H1 (cell line): Measurements from ENCODE around the gene DNAL1.

ENCODE experiments used
- CBX8 ChIP-seq: fragments of 300-800, 300-1000 bp; sonication (generic); IDR thresholded peaks from 2 replicates; pipeline ENCODE4 v1.7.1; 2016; ENCODE audit warnings: low read depth, low read length, borderline replicate concordance
- CHD1 ChIP-seq: IDR thresholded peaks from 2 replicates; pipeline ENCODE4 v1.6.1; 2012; ENCODE audit warnings: low read depth, low read length, improper control_type of control experiment
- CHD2 ChIP-seq: IDR thresholded peaks from 2 replicates; pipeline ENCODE4 v1.6.1; 2012; ENCODE audit warnings: low read length, improper control_type of control experiment
- EP300 ChIP-seq, 2 experiments: IDR thresholded peaks; 1 replicate in 1 of 2; 2 replicates in 1 of 2; pipeline ENCODE4 v1.6.1; 2011 to 2012; ENCODE audit warnings: low read depth in 2 of 2, low read length in 2 of 2, mild to moderate bottlenecking in 2 of 2, borderline replicate concordance in 1 of 2, inconsistent platforms in 1 of 2, moderate library complexity in 1 of 2
- HDAC6 ChIP-seq: IDR thresholded peaks from one replicate; pipeline ENCODE4 v1.7.1; 2012; ENCODE audit warnings: low read depth, mild to moderate bottlenecking, inconsistent platforms, low read length, moderate library complexity
- POLR2AphosphoS5 ChIP-seq: IDR thresholded peaks from 2 replicates; pipeline ENCODE4 v1.6.1; 2011; ENCODE audit warnings: low read depth, low read length
- RFX5 ChIP-seq: IDR thresholded peaks from 2 replicates; pipeline ENCODE4 v1.6.1; 2011; ENCODE audit warnings: low read depth, low read length, improper control_type of control experiment, borderline replicate concordance
- RNF2 ChIP-seq: fragments of 200-900, 300-1000 bp; sonication (generic); IDR thresholded peaks from 2 replicates; pipeline ENCODE4 v1.7.1; 2016; ENCODE audit warnings: borderline replicate concordance, low read depth, mild to moderate bottlenecking, antibody characterized with exemption, low read length; ENCODE audit not compliant: poor library complexity, severe bottlenecking; ENCODE audit errors: missing control alignments
- TCF12 ChIP-seq: IDR thresholded peaks from 2 replicates; pipeline ENCODE4 v1.6.1; 2011; ENCODE audit warnings: low read depth, mild to moderate bottlenecking, low read length
- ZNF274 ChIP-seq: IDR thresholded peaks from 2 replicates; pipeline ENCODE4 v1.7.0; 2012; ENCODE audit warnings: low read length, borderline replicate concordance; ENCODE audit errors: extremely low read depth
- TF ChIP-seq, protein P1 (sequence below), 3 experiments: IDR thresholded peaks; 1 replicate in 2 of 3; 2 replicates in 1 of 3; pipeline versions ENCODE4 v1.5.1 to v1.6.1; 2011; ENCODE audit warnings: low read length in 3 of 3, mild to moderate bottlenecking in 3 of 3, inconsistent platforms in 2 of 3, low read depth in 1 of 3, moderate library complexity in 1 of 3; ENCODE audit not compliant: insufficient read depth in 1 of 3; ENCODE audit errors: control extremely low read depth in 1 of 3
- TF ChIP-seq, protein P2 (sequence below): IDR thresholded peaks from 2 replicates; pipeline ENCODE4 v1.6.1; 2012; ENCODE audit warnings: low read length, inconsistent platforms
- TF ChIP-seq, protein P3 (sequence below): IDR thresholded peaks from 2 replicates; pipeline ENCODE4 v1.6.1; 2011; ENCODE audit warnings: low read length, improper control_type of control experiment

DNA sequence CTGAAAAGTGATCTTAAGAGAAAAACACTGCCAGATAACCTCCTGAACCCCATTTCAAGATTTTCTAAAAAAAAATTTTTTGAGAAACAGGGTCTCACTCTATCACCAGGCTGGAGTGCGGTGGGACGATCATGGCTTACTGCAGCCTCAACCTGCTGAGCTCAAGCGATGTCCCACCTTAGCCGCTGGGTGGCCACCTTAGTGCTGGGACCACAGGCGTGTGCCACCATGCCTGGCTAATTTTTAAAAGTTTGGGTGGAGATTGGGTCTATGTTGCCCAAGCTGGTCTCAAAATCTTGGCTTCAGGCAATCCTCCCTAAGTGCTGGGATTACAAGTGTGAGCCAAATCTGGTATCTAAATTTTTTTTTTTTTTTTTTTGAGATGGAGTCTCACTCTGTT, 66.0 kb downstream of the DNAL1 start:
- TF ChIP-seq, protein P1, sequence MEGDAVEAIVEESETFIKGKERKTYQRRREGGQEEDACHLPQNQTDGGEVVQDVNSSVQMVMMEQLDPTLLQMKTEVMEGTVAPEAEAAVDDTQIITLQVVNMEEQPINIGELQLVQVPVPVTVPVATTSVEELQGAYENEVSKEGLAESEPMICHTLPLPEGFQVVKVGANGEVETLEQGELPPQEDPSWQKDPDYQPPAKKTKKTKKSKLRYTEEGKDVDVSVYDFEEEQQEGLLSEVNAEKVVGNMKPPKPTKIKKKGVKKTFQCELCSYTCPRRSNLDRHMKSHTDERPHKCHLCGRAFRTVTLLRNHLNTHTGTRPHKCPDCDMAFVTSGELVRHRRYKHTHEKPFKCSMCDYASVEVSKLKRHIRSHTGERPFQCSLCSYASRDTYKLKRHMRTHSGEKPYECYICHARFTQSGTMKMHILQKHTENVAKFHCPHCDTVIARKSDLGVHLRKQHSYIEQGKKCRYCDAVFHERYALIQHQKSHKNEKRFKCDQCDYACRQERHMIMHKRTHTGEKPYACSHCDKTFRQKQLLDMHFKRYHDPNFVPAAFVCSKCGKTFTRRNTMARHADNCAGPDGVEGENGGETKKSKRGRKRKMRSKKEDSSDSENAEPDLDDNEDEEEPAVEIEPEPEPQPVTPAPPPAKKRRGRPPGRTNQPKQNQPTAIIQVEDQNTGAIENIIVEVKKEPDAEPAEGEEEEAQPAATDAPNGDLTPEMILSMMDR (IDR thresholded peaks at IDR 0.05; ENCODE audit: control extremely low read depth in 1 of 3, insufficient read depth in 1 of 3, low read depth in 1 of 3, low read length in 3 of 3), result peak in 1 of 3 experiments; percentile 4; a peak in 1 of 4 replicates
- TF ChIP-seq CHD2 (no peak), CHD1 (no peak), CBX8 (no peak), POLR2AphosphoS5 (no peak), TCF12 (no peak), EP300 (IDR thresholded peaks at IDR 0.05; ENCODE audit: borderline replicate concordance in 1 of 2, low read depth in 2 of 2, low read length in 2 of 2) (no peak), RNF2 (no peak), ZNF274 (no peak), HDAC6 (no peak), RFX5 (no peak)
- TF ChIP-seq, protein P2, sequence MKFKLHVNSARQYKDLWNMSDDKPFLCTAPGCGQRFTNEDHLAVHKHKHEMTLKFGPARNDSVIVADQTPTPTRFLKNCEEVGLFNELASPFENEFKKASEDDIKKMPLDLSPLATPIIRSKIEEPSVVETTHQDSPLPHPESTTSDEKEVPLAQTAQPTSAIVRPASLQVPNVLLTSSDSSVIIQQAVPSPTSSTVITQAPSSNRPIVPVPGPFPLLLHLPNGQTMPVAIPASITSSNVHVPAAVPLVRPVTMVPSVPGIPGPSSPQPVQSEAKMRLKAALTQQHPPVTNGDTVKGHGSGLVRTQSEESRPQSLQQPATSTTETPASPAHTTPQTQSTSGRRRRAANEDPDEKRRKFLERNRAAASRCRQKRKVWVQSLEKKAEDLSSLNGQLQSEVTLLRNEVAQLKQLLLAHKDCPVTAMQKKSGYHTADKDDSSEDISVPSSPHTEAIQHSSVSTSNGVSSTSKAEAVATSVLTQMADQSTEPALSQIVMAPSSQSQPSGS, result no peak
- TF ChIP-seq, protein P3, sequence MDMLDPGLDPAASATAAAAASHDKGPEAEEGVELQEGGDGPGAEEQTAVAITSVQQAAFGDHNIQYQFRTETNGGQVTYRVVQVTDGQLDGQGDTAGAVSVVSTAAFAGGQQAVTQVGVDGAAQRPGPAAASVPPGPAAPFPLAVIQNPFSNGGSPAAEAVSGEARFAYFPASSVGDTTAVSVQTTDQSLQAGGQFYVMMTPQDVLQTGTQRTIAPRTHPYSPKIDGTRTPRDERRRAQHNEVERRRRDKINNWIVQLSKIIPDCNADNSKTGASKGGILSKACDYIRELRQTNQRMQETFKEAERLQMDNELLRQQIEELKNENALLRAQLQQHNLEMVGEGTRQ, result no peak
